Activated T-helper 1 cell treated with anti-CD3 and anti-CD28 coated beads, Interleukin-12 subunit alpha, Interleukin-12 subunit beta, Interleukin-2, Interleukin-4 antibody, amounts not matched to agents 30 ng/mL and 10 ng/mL and 1 ng/mL, durations not matched to agents 14 hours and 24 hours and 36 hours (primary cell): ENCODE measurements around the gene SELENOF. TPM values are rescaled to one million over a fixed set of nuclear protein-coding genes. Genes with fewer than 3 reads are reported as not detected.
"Not testable (repeated sequence)": the region's sequence is repeated elsewhere in the genome, so short reads cannot be mapped to it uniquely, and the experiment has no call there.

Source experiments
- DNase-seq: peaks from one replicate; pipeline ENCODE4 v3.0.0; 2021; ENCODE audit warnings: low spot score
- H3K27ac Mint-ChIP-seq: one replicate; pipeline ENCODE4 v1.8.0; 2021; ENCODE audit warnings: mild to moderate bottlenecking, mixed read lengths
- H3K27me3 Mint-ChIP-seq: one replicate; pipeline ENCODE4 v1.8.0; 2022; ENCODE audit warnings: mild to moderate bottlenecking, moderate library complexity, mixed read lengths; ENCODE audit not compliant: insufficient read depth
- H3K36me3 Mint-ChIP-seq: one replicate; pipeline ENCODE4 v1.8.0; 2021; ENCODE audit warnings: low read depth, mixed read lengths
- H3K4me1 Mint-ChIP-seq: one replicate; pipeline ENCODE4 v1.8.0; 2021; ENCODE audit warnings: low read depth, mixed read lengths
- H3K4me3 Mint-ChIP-seq: one replicate; pipeline ENCODE4 v1.8.0; 2021; ENCODE audit warnings: mild to moderate bottlenecking, moderate library complexity, mixed read lengths
- H3K9me3 Mint-ChIP-seq: one replicate; pipeline ENCODE4 v1.8.0; 2021; ENCODE audit warnings: mixed read lengths
- intact Hi-C: fragments of 100-400 bp; cut with micrococcal nuclease; formaldehyde crosslinking; loops from one replicate; pipeline ENCODE4 v1.15.1; 2024
- total RNA-seq: library from RNA; stranded (reverse); gene quantifications from 2 replicates; pipeline ENCODE4 v1.2.3, GENCODE V29; 2022

The SELENOF gene
- total RNA-seq, 1 donor from 2014 or later, result 174 TPM

GRCh38 chr1:86819970-86820369, 94.0 kb downstream of the SELENOF start:
- H3K4me3 Mint-ChIP-seq, H3K27ac Mint-ChIP-seq, H3K4me1 Mint-ChIP-seq, H3K9me3 Mint-ChIP-seq, H3K36me3 Mint-ChIP-seq, DNase-seq, intact Hi-C loops: not testable (repeated sequence)
- peaks cover 12% of the 10 kb centered on the region for H3K27me3 Mint-ChIP-seq

- H3K27me3 Mint-ChIP-seq, result peaks cover 12% of the 10 kb centered on the region
- DNase-seq, H3K36me3 Mint-ChIP-seq, H3K4me3 Mint-ChIP-seq, H3K27ac Mint-ChIP-seq, H3K4me1 Mint-ChIP-seq, H3K9me3 Mint-ChIP-seq, intact Hi-C loops: not testable (repeated sequence)
Measured at GRCh38 chr1:86817246-86817826, 96.6 kb downstream of the SELENOF start.

GRCh38 chr1:86814118-86814517, 99.8 kb downstream of the SELENOF start:
- H3K27ac Mint-ChIP-seq, H3K27me3 Mint-ChIP-seq, H3K4me3 Mint-ChIP-seq, H3K4me1 Mint-ChIP-seq, H3K36me3 Mint-ChIP-seq, DNase-seq, H3K9me3 Mint-ChIP-seq, intact Hi-C loops: not testable (repeated sequence)

Other genes with a start within 250 kb of the SELENOF start
- gene SH3GLB1, start 209.6 kb downstream of the SELENOF start, total RNA-seq, result 63.4 and 66.8 TPM in 2 replicates
- 12.1 and 15.0 TPM in 2 replicates for gene HS2ST1, start 509 bp upstream of the SELENOF start, total RNA-seq